ENCODE data around the gene FAM83G. TPM values are rescaled to one million over a fixed set of nuclear protein-coding genes. Genes with fewer than 3 reads are reported as not detected.

The FAM83G gene
- total and polyA plus RNA-seq, 9 donors, result 0.93 to 5.1 (median 2.3) TPM

GRCh38 chr17:19018600-19018950 lies 14.0 kb upstream of the FAM83G start:
- H3K9me3 ChIP-seq, result no peaks in the 10 kb centered on the region
- no peaks in the 10 kb centered on the region for H3K36me3 ChIP-seq
- H3K4me3 ChIP-seq, result no peak overlapping the region
- H3K27me3 ChIP-seq, result no peaks in the 10 kb centered on the region
- no peak overlapping the region for H3K27ac ChIP-seq
- DNase-seq, result no peak
- no peaks in the 10 kb centered on the region for H3K4me1 ChIP-seq (ENCODE audit: insufficient read depth)
- intact Hi-C loops (cut with DNase I), result no loop called here
- 69 to 82% (median 77%) methylated on average over 6 of the region's 6 CpGs for whole genome bisulfite sequencing, 3 donors
- TF ChIP-seq, protein P1, sequence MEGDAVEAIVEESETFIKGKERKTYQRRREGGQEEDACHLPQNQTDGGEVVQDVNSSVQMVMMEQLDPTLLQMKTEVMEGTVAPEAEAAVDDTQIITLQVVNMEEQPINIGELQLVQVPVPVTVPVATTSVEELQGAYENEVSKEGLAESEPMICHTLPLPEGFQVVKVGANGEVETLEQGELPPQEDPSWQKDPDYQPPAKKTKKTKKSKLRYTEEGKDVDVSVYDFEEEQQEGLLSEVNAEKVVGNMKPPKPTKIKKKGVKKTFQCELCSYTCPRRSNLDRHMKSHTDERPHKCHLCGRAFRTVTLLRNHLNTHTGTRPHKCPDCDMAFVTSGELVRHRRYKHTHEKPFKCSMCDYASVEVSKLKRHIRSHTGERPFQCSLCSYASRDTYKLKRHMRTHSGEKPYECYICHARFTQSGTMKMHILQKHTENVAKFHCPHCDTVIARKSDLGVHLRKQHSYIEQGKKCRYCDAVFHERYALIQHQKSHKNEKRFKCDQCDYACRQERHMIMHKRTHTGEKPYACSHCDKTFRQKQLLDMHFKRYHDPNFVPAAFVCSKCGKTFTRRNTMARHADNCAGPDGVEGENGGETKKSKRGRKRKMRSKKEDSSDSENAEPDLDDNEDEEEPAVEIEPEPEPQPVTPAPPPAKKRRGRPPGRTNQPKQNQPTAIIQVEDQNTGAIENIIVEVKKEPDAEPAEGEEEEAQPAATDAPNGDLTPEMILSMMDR (IDR thresholded peaks at IDR 0.05), result no peak
- TF ChIP-seq EP300 (IDR thresholded peaks at IDR 0.05) (no peak), POLR2A (IDR thresholded peaks at IDR 0.05) (no peak)

- Histone ChIP-seq H3K27me3 (no peaks in the 10 kb centered on the region), H3K4me3 (no peak overlapping the region), H3K36me3 (no peaks in the 10 kb centered on the region), H3K27ac (no peak overlapping the region), H3K4me1 (ENCODE audit: insufficient read depth) (no peaks in the 10 kb centered on the region), H3K9me3 (no peaks in the 10 kb centered on the region)
- WGBS, 3 donors, result 83 to 86% (median 85%) methylated on average over 15 to 16 of the region's 16 CpGs
- peak in 1 of 5 donors; percentile 12 for DNase-seq
- intact Hi-C loops (cut with DNase I), result no loop called here
- TF ChIP-seq POLR2A (IDR thresholded peaks at IDR 0.05), result no peak
- TF ChIP-seq EP300 (IDR thresholded peaks at IDR 0.05), result no peak
- TF ChIP-seq, protein P1 (IDR thresholded peaks at IDR 0.05), result no peak
Observed at GRCh38 chr17:19017804-19018599, 13.4 kb upstream of the FAM83G start.

DNA sequence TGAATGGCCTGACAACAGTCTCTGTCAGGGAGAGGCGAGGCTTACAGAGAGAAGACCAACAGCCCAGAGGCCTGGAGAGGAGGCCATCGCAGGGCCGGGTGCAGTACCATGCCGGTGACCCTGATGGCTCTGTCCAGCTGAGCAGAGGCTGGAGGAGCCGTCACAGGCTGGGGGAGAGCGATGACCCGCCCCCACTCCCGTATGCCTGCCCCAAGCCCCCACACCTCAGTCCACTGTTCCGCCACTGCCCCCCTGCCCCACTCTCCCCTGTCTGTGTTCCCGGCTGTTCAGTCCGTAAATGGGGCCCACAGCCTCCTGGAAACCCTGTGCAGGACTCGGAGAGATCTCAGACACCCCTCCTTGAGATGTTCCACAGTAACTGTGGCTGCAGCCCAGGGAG lies 12.8 kb upstream of the FAM83G start:
- H3K27me3 ChIP-seq, result no peaks in the 10 kb centered on the region
- DNase-seq, result peak in 1 of 5 donors; percentile 9
- H3K27ac ChIP-seq, result no peak overlapping the region
- H3K4me3 ChIP-seq, result no peak overlapping the region
- no peaks in the 10 kb centered on the region for H3K4me1 ChIP-seq (ENCODE audit: insufficient read depth)
- intact Hi-C loops (cut with DNase I), result no loop called here
- no peaks in the 10 kb centered on the region for H3K9me3 ChIP-seq
- H3K36me3 ChIP-seq, result no peaks in the 10 kb centered on the region
- TF ChIP-seq, protein P1 (IDR thresholded peaks at IDR 0.05), result no peak
- TF ChIP-seq EP300 (IDR thresholded peaks at IDR 0.05), result no peak
- WGBS, 3 donors, result 69 to 75% (median 69%) methylated on average over 12 of the region's 12 CpGs

DNA sequence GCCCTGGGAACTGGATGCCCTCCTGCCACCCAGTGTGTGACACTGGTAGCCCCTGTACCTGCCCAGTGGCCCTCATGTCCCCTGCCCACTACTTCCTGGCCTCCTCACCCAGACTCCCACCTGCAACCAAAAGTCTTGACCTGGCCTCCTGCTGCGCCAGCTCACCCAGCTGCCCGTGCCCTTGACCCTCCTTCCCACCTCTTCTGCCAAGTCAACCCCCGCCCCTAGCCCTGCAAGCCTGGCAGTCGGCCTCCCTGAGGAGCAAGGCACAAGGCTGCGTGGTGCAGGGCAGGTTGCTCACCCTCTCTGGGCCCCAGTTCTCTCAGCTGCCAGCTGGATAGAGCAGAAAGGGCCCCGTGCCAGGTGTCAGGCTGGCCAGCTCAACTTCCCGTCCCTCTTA lies 12.3 kb upstream of the FAM83G start:
- DNase-seq, result peak in 1 of 5 donors; percentile 14
- WGBS, 3 donors, result 65 to 71% (median 70%) methylated on average over 7 of the region's 7 CpGs
- H3K9me3 ChIP-seq, result no peaks in the 10 kb centered on the region
- H3K36me3 ChIP-seq, result no peaks in the 10 kb centered on the region
- TF ChIP-seq, protein P1 (IDR thresholded peaks at IDR 0.05), result no peak
- TF ChIP-seq POLR2A (IDR thresholded peaks at IDR 0.05) (no peak), EP300 (IDR thresholded peaks at IDR 0.05) (no peak)
- H3K27me3 ChIP-seq, result no peaks in the 10 kb centered on the region
- H3K4me3 ChIP-seq, result no peak overlapping the region
- H3K27ac ChIP-seq, result no peak overlapping the region
- intact Hi-C loops (cut with DNase I), result no loop called here
- H3K4me1 ChIP-seq (ENCODE audit: insufficient read depth), result no peaks in the 10 kb centered on the region

Data from ovary (tissue), 9 donors.